ENCODE results near the gene CHRNB4.

Gene CHRNB4

GRCh38 chr15:78604420-78604819 is 36.6 kb downstream of the CHRNB4 start:
- Histone ChIP-seq H3K9ac (ENCODE audit: low read length) (no peak overlapping the region), H2BK120ac (ENCODE audit: low read depth, low read length) (no peak overlapping the region), H3K27ac (ENCODE audit: low read depth, low read length) (no peak overlapping the region), H3K4me2 (ENCODE audit: low read length) (no peak overlapping the region), H4K8ac (ENCODE audit: low read depth, low read length) (no peak overlapping the region), H3K27me3 (ENCODE audit: insufficient read depth, low read length, poor library complexity) (no peaks in the 10 kb centered on the region), H3K4me3 (ENCODE audit: low read length) (no peak overlapping the region), H4K5ac (ENCODE audit: low read length) (no peak overlapping the region), H3K56ac (ENCODE audit: low read length) (no peak overlapping the region), H2AK5ac (ENCODE audit: low read length) (no peak overlapping the region), H3K4me1 (ENCODE audit: control insufficient read depth, low read depth, low read length) (no peaks in the 10 kb centered on the region), H3K23ac (ENCODE audit: low read length) (no peak overlapping the region), H3K79me1 (ENCODE audit: low read length) (no peaks in the 10 kb centered on the region), H3K36me3 (ENCODE audit: control insufficient read depth, insufficient read depth, low read length) (no peaks in the 10 kb centered on the region), H3K18ac (ENCODE audit: low read length) (no peak overlapping the region), H2BK5ac (ENCODE audit: low read length) (no peak overlapping the region), H3K4ac (ENCODE audit: low read depth, low read length) (no peak overlapping the region), H3K79me2 (ENCODE audit: control insufficient read depth, insufficient read depth, low read length) (no peaks in the 10 kb centered on the region), H2BK15ac (replicated peaks; ENCODE audit: low read depth) (no peak overlapping the region)
- DNase-seq: no peak
- no CpG with 5 or more reads among the region's 2 CpGs for WGBS (ENCODE audit: extremely low coverage, insufficient coverage, low lambda C conversion rate)

DNA sequence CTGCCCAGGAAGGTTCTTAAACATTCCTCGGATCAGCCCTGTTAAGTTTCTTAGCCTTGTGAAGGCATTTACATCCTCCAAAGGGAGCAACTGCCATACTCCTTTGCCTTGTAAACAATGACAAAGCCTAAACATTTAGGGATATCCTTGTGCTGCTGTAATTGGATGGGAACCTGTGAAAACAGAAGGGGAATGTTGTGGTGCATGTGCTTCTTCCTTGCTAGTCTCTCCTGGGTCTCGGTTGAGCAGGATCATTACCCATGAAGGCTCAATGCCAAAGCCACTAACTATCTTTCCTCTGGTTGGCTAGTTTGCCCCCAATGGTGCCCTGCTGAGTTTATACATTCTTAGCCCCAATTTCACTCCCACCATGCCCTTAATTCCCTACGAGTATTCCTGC is 37.5 kb downstream of the CHRNB4 start:
- Histone ChIP-seq H3K23ac (ENCODE audit: low read length) (no peak overlapping the region), H3K4ac (ENCODE audit: low read depth, low read length) (no peak overlapping the region), H2BK5ac (ENCODE audit: low read length) (no peak overlapping the region), H3K9ac (ENCODE audit: low read length) (no peak overlapping the region), H3K18ac (ENCODE audit: low read length) (no peak overlapping the region), H3K79me2 (ENCODE audit: control insufficient read depth, insufficient read depth, low read length) (no peaks in the 10 kb centered on the region), H3K4me2 (ENCODE audit: low read length) (no peak overlapping the region), H3K56ac (ENCODE audit: low read length) (no peak overlapping the region), H4K5ac (ENCODE audit: low read length) (no peak overlapping the region), H3K36me3 (ENCODE audit: control insufficient read depth, insufficient read depth, low read length) (no peaks in the 10 kb centered on the region), H2BK15ac (replicated peaks; ENCODE audit: low read depth) (no peak overlapping the region), H3K27ac (ENCODE audit: low read depth, low read length) (no peak overlapping the region), H2BK120ac (ENCODE audit: low read depth, low read length) (no peak overlapping the region), H3K27me3 (ENCODE audit: insufficient read depth, low read length, poor library complexity) (no peaks in the 10 kb centered on the region), H3K4me1 (ENCODE audit: control insufficient read depth, low read depth, low read length) (no peaks in the 10 kb centered on the region), H3K4me3 (ENCODE audit: low read length) (no peak overlapping the region), H3K79me1 (ENCODE audit: low read length) (no peaks in the 10 kb centered on the region), H2AK5ac (ENCODE audit: low read length) (no peak overlapping the region), H4K8ac (ENCODE audit: low read depth, low read length) (no peak overlapping the region)
- no peak for DNase-seq
- no CpG with 5 or more reads among the region's 3 CpGs for WGBS (ENCODE audit: extremely low coverage, insufficient coverage, low lambda C conversion rate)

GRCh38 chr15:78599189-78599588 is 41.8 kb downstream of the CHRNB4 start:
- H3K4me1 ChIP-seq (ENCODE audit: control insufficient read depth, low read depth, low read length): no peaks in the 10 kb centered on the region
- no peaks in the 10 kb centered on the region for H3K27me3 ChIP-seq (ENCODE audit: insufficient read depth, low read length, poor library complexity)
- H3K56ac ChIP-seq (ENCODE audit: low read length): no peak overlapping the region
- H3K4me3 ChIP-seq (ENCODE audit: low read length): no peak overlapping the region
- no peaks in the 10 kb centered on the region for H3K36me3 ChIP-seq (ENCODE audit: control insufficient read depth, insufficient read depth, low read length)
- no peaks in the 10 kb centered on the region for H3K79me2 ChIP-seq (ENCODE audit: control insufficient read depth, insufficient read depth, low read length)
- no peak overlapping the region for H2AK5ac ChIP-seq (ENCODE audit: low read length)
- H2BK15ac ChIP-seq (replicated peaks; ENCODE audit: low read depth): no peak overlapping the region
- H4K5ac ChIP-seq (ENCODE audit: low read length): no peak overlapping the region
- H2BK5ac ChIP-seq (ENCODE audit: low read length): no peak overlapping the region
- no peak overlapping the region for H3K23ac ChIP-seq (ENCODE audit: low read length)
- no peak overlapping the region for H3K4me2 ChIP-seq (ENCODE audit: low read length)
- no peak overlapping the region for H4K8ac ChIP-seq (ENCODE audit: low read depth, low read length)
- no peak overlapping the region for H3K9ac ChIP-seq (ENCODE audit: low read length)
- H3K79me1 ChIP-seq (ENCODE audit: low read length): no peaks in the 10 kb centered on the region
- H2BK120ac ChIP-seq (ENCODE audit: low read depth, low read length): no peak overlapping the region
- no peak overlapping the region for H3K18ac ChIP-seq (ENCODE audit: low read length)
- H3K4ac ChIP-seq (ENCODE audit: low read depth, low read length): no peak overlapping the region
- DNase-seq: peak; percentile 3
- no peak overlapping the region for H3K27ac ChIP-seq (ENCODE audit: low read depth, low read length)

DNA sequence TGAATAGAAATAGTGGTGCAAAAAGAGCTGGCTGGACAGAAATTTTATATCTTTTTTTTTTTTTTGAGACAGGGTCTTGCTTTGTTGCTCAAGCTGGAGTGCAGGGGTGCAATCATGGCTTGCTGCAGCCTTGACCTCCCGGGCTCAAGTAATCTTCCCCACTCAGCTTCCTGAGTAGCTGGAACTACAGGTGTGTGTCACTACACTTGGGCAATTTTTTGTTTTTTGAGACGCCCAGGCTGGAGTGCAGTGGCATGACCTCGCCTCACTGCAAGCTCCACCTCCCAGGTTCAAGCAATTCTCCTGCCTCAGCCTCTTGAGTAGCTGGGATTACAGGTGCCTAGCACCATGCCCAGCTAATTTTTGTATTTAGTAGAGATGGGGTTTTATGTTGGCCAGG is 42.7 kb downstream of the CHRNB4 start:
- no peak overlapping the region for H3K9ac ChIP-seq (ENCODE audit: low read length)
- no peak overlapping the region for H4K8ac ChIP-seq (ENCODE audit: low read depth, low read length)
- WGBS (ENCODE audit: extremely low coverage, insufficient coverage, low lambda C conversion rate): no CpG with 5 or more reads among the region's 3 CpGs

GRCh38 chr15:78597583-78597982 is 43.4 kb downstream of the CHRNB4 start:
- no peak overlapping the region for H2BK5ac ChIP-seq (ENCODE audit: low read length)
- H3K18ac ChIP-seq (ENCODE audit: low read length): no peak overlapping the region
- no peak overlapping the region for H3K27ac ChIP-seq (ENCODE audit: low read depth, low read length)

More for the DNA sequence above, 42.7 kb downstream of the CHRNB4 start:
- Histone ChIP-seq H3K56ac (ENCODE audit: low read length) (no peak overlapping the region), H2BK5ac (ENCODE audit: low read length) (no peak overlapping the region), H3K27me3 (ENCODE audit: insufficient read depth, low read length, poor library complexity) (no peaks in the 10 kb centered on the region), H3K79me2 (ENCODE audit: control insufficient read depth, insufficient read depth, low read length) (no peaks in the 10 kb centered on the region), H3K4me2 (ENCODE audit: low read length) (no peak overlapping the region), H3K79me1 (ENCODE audit: low read length) (no peaks in the 10 kb centered on the region), H3K4me1 (ENCODE audit: control insufficient read depth, low read depth, low read length) (no peaks in the 10 kb centered on the region), H2BK15ac (replicated peaks; ENCODE audit: low read depth) (no peak overlapping the region), H3K36me3 (ENCODE audit: control insufficient read depth, insufficient read depth, low read length) (no peaks in the 10 kb centered on the region), H2BK120ac (ENCODE audit: low read depth, low read length) (no peak overlapping the region), H2AK5ac (ENCODE audit: low read length) (no peak overlapping the region), H4K5ac (ENCODE audit: low read length) (no peak overlapping the region), H3K27ac (ENCODE audit: low read depth, low read length) (no peak overlapping the region), H3K4ac (ENCODE audit: low read depth, low read length) (no peak overlapping the region), H3K18ac (ENCODE audit: low read length) (no peak overlapping the region), H3K23ac (ENCODE audit: low read length) (no peak overlapping the region), H3K4me3 (ENCODE audit: low read length) (no peak overlapping the region)
- no peak for DNase-seq

GRCh38 chr15:78574944-78575343 is 66.1 kb downstream of the CHRNB4 start:
- H3K18ac ChIP-seq (ENCODE audit: low read length): no peak overlapping the region
- no CpG with 5 or more reads among the region's 1 CpG for WGBS (ENCODE audit: extremely low coverage, insufficient coverage, low lambda C conversion rate)
- DNase-seq: no peak
- no peak overlapping the region for H4K8ac ChIP-seq (ENCODE audit: low read depth, low read length)
- no peaks in the 10 kb centered on the region for H3K79me2 ChIP-seq (ENCODE audit: control insufficient read depth, insufficient read depth, low read length)
- H3K23ac ChIP-seq (ENCODE audit: low read length): no peak overlapping the region
- H3K79me1 ChIP-seq (ENCODE audit: low read length): no peaks in the 10 kb centered on the region
- H3K9ac ChIP-seq (ENCODE audit: low read length): no peak overlapping the region
- no peak overlapping the region for H3K27ac ChIP-seq (ENCODE audit: low read depth, low read length)
- no peak overlapping the region for H2AK5ac ChIP-seq (ENCODE audit: low read length)
- H3K56ac ChIP-seq (ENCODE audit: low read length): no peak overlapping the region
- no peak overlapping the region for H3K4ac ChIP-seq (ENCODE audit: low read depth, low read length)
- H3K4me1 ChIP-seq (ENCODE audit: control insufficient read depth, low read depth, low read length): no peaks in the 10 kb centered on the region
- no peak overlapping the region for H3K4me2 ChIP-seq (ENCODE audit: low read length)
- no peak overlapping the region for H2BK120ac ChIP-seq (ENCODE audit: low read depth, low read length)
- no peaks in the 10 kb centered on the region for H3K36me3 ChIP-seq (ENCODE audit: control insufficient read depth, insufficient read depth, low read length)
- H2BK15ac ChIP-seq (replicated peaks; ENCODE audit: low read depth): no peak overlapping the region
- no peaks in the 10 kb centered on the region for H3K27me3 ChIP-seq (ENCODE audit: insufficient read depth, low read length, poor library complexity)
- no peak overlapping the region for H4K5ac ChIP-seq (ENCODE audit: low read length)
- no peak overlapping the region for H3K4me3 ChIP-seq (ENCODE audit: low read length)
- H2BK5ac ChIP-seq (ENCODE audit: low read length): no peak overlapping the region

More at GRCh38 chr15:78597583-78597982, 43.4 kb downstream of the CHRNB4 start:
- H2BK15ac ChIP-seq (replicated peaks; ENCODE audit: low read depth): no peak overlapping the region
- no peak overlapping the region for H2AK5ac ChIP-seq (ENCODE audit: low read length)
- H3K23ac ChIP-seq (ENCODE audit: low read length): no peak overlapping the region
- no peak overlapping the region for H4K8ac ChIP-seq (ENCODE audit: low read depth, low read length)
- no CpG with 5 or more reads among the region's 1 CpG for WGBS (ENCODE audit: extremely low coverage, insufficient coverage, low lambda C conversion rate)
- no peaks in the 10 kb centered on the region for H3K79me2 ChIP-seq (ENCODE audit: control insufficient read depth, insufficient read depth, low read length)
- no peak overlapping the region for H3K56ac ChIP-seq (ENCODE audit: low read length)
- H3K36me3 ChIP-seq (ENCODE audit: control insufficient read depth, insufficient read depth, low read length): no peaks in the 10 kb centered on the region
- no peak overlapping the region for H2BK120ac ChIP-seq (ENCODE audit: low read depth, low read length)
- no peaks in the 10 kb centered on the region for H3K79me1 ChIP-seq (ENCODE audit: low read length)
- no peak for DNase-seq
- no peak overlapping the region for H3K4me3 ChIP-seq (ENCODE audit: low read length)
- no peak overlapping the region for H3K9ac ChIP-seq (ENCODE audit: low read length)
- H3K4me1 ChIP-seq (ENCODE audit: control insufficient read depth, low read depth, low read length): no peaks in the 10 kb centered on the region
- no peak overlapping the region for H4K5ac ChIP-seq (ENCODE audit: low read length)
- no peak overlapping the region for H3K4me2 ChIP-seq (ENCODE audit: low read length)
- no peaks in the 10 kb centered on the region for H3K27me3 ChIP-seq (ENCODE audit: insufficient read depth, low read length, poor library complexity)
- no peak overlapping the region for H3K4ac ChIP-seq (ENCODE audit: low read depth, low read length)
